HCT116 (cell line): ENCODE data around the gene GALNT2. TPM values are rescaled to one million over a fixed set of nuclear protein-coding genes. Genes with fewer than 3 reads are reported as not detected.

Experiments used
- ATAC-seq: fragments of 200-7000 bp; cut with Tn5 transposase; 2 replicates; pipeline ENCODE4 v1.9.1; 2020; ENCODE audit warnings: mild to moderate bottlenecking, moderate library complexity
- BruUV-seq: library from RNA; stranded (reverse); fragments of 400-500 nt; replicated peaks from 2 replicates; lab custom pipeline; 2021; lab: Mats Ljungman, UMichigan
- CTCF ChIA-PET: fragments of 300-600 bp; sonication (Branson Sonifier 250); formaldehyde crosslinking; loops from one replicate; lab custom pipeline; 2021; ENCODE audit warnings: antibody characterized with exemption; lab: Charles Lee
- POLR2A ChIA-PET: fragments of 300-600, 350-600 bp; sonication (Branson Sonifier 250); formaldehyde crosslinking; loops from one replicate; lab custom pipeline; 2021; ENCODE audit warnings: antibody characterized with exemption; lab: Charles Lee
- RAD21 ChIA-PET, 2 experiments: fragments of 300-600 bp; sonication (Branson Sonifier 250); formaldehyde crosslinking; loops; one replicate each; lab custom pipeline; 2023; ENCODE audit warnings: low total read pairs in 2 of 2; ENCODE audit not compliant: uncharacterized antibody in 2 of 2, unreplicated experiment in 2 of 2, low non-redundant PET in 1 of 2; lab: Charles Lee
- DNase-seq: peaks from one replicate; pipeline ENCODE4 v3.0.0-alpha.2; 2010; ENCODE audit warnings: low read depth, low spot score
- H2AFZ ChIP-seq: fragments of 200-600 bp; shearing (Covaris generic), sonication (generic); 2 replicates; pipeline ENCODE4 v1.6.1; 2017; ENCODE audit warnings: low read depth, mixed run types, mixed read lengths, antibody characterized with exemption, low read length; ENCODE audit not compliant: poor library complexity, severe bottlenecking
- H3K27ac ChIP-seq: 2 replicates; pipeline ENCODE4 v1.5.1; 2012; ENCODE audit warnings: low read depth, low read length
- H3K27me3 ChIP-seq: fragments of 200-600 bp; sonication (generic); 2 replicates; pipeline ENCODE4 v1.6.1; 2016; ENCODE audit warnings: mixed run types, low read length, mixed read lengths; ENCODE audit not compliant: insufficient read depth
- H3K36me3 ChIP-seq, 2 experiments: fragments of 200-500 bp in 1 of 2; fragments of 200-600 bp in 1 of 2; sonication (Bioruptor generic) in 1 of 2; sonication (generic) in 1 of 2; 2 replicates each; pipeline versions ENCODE4 v1.5.1 to v1.6.1; 2014 to 2016; ENCODE audit warnings: low read length in 2 of 2, inconsistent platforms in 1 of 2, mixed read lengths in 1 of 2, mixed run types in 1 of 2; ENCODE audit not compliant: insufficient read depth in 2 of 2, control insufficient read depth in 1 of 2
- H3K4me1 ChIP-seq, 2 experiments: fragments of 200-600 bp in 1 of 2; sonication (generic) in 1 of 2; 2 replicates each; pipeline versions ENCODE4 v1.5.1 to v1.6.1; 2012 to 2017; ENCODE audit warnings: low read length in 2 of 2, inconsistent platforms in 1 of 2, mild to moderate bottlenecking in 1 of 2, mixed read lengths in 1 of 2, mixed run types in 1 of 2, moderate library complexity in 1 of 2; ENCODE audit not compliant: insufficient read depth in 2 of 2, control insufficient read depth in 1 of 2
- H3K4me2 ChIP-seq: fragments of 200-600 bp; sonication (generic); 2 replicates; pipeline ENCODE4 v1.6.1; 2017; ENCODE audit warnings: mixed run types, low read length, mixed read lengths
- H3K4me3 ChIP-seq, 2 experiments: fragments of 200-600 bp in 1 of 2; sonication (generic) in 1 of 2; replicated peaks in 1 of 2; 2 replicates each; pipeline ENCODE4 v1.5.1; 2011 to 2016; ENCODE audit warnings: low read length in 2 of 2, control low read depth in 1 of 2, low read depth in 1 of 2, mild to moderate bottlenecking in 1 of 2, mixed read lengths in 1 of 2, mixed run types in 1 of 2
- H3K79me2 ChIP-seq: fragments of 200-600 bp; sonication (generic); 2 replicates; pipeline ENCODE4 v1.6.1; 2017; ENCODE audit warnings: mild to moderate bottlenecking, mixed run types, low read length, moderate library complexity, mixed read lengths; ENCODE audit not compliant: insufficient read depth
- H3K9ac ChIP-seq: fragments of 200-600 bp; sonication (generic); 2 replicates; pipeline ENCODE4 v1.6.1; 2016; ENCODE audit warnings: low read length, mixed read lengths
- H3K9me2 ChIP-seq: fragments of 200-600 bp; sonication (generic), shearing (Covaris generic); 2 replicates; pipeline ENCODE4 v1.6.1; 2017; ENCODE audit warnings: mixed run types, mild to moderate bottlenecking, moderate library complexity; ENCODE audit not compliant: insufficient read depth
- H3K9me3 ChIP-seq, 2 experiments: fragments of 200-500 bp in 1 of 2; fragments of 200-600 bp in 1 of 2; sonication (Bioruptor generic) in 1 of 2; sonication (generic) in 1 of 2; 2 replicates each; pipeline ENCODE4 v1.6.1; 2014 to 2017; ENCODE audit warnings: low read length in 2 of 2, mixed read lengths in 2 of 2, inconsistent platforms in 1 of 2, low read depth in 1 of 2, mild to moderate bottlenecking in 1 of 2, mixed run types in 1 of 2, moderate library complexity in 1 of 2; ENCODE audit not compliant: control insufficient read depth in 1 of 2, insufficient read depth in 1 of 2
- H4K20me1 ChIP-seq: fragments of 200-600 bp; sonication (generic), shearing (Covaris generic); 2 replicates; pipeline ENCODE4 v1.6.1; 2017; ENCODE audit warnings: mixed run types, mild to moderate bottlenecking, moderate library complexity; ENCODE audit not compliant: insufficient read depth
- ATF3 ChIP-seq: IDR thresholded peaks from 2 replicates; pipeline ENCODE4 v1.6.1; 2012
- CBX3 ChIP-seq: IDR thresholded peaks from 2 replicates; pipeline ENCODE4 v1.6.1; 2012; ENCODE audit warnings: low read depth
- CTCF ChIP-seq, 3 experiments: fragments of 200-600 bp in 1 of 3; sonication (generic) in 1 of 3; IDR thresholded peaks in 2 of 3; conservative IDR thresholded peaks in 1 of 3; 2 replicates each; pipeline ENCODE4 v1.5.1; 2012 to 2017; ENCODE audit warnings: low read depth in 2 of 3, low read length in 2 of 3, antibody characterized with exemption in 1 of 3, borderline replicate concordance in 1 of 3, control low read depth in 1 of 3, mild to moderate bottlenecking in 1 of 3, mixed read lengths in 1 of 3, mixed run types in 1 of 3, moderate library complexity in 1 of 3; ENCODE audit not compliant: insufficient read depth in 1 of 3
- EGR1 ChIP-seq: IDR thresholded peaks from 2 replicates; pipeline ENCODE4 v1.6.1; 2012; ENCODE audit warnings: low read depth
- ELF1 ChIP-seq: IDR thresholded peaks from 2 replicates; pipeline ENCODE4 v1.6.1; 2012; ENCODE audit warnings: low read depth, borderline replicate concordance
- EZH2 ChIP-seq: fragments of 200-600 bp; sonication (generic); IDR thresholded peaks from 2 replicates; pipeline ENCODE4 v1.6.1; 2017; ENCODE audit warnings: antibody characterized with exemption, mixed run types
- EZH2phosphoT487 ChIP-seq: fragments of 200-600 bp; IDR thresholded peaks from 2 replicates; pipeline ENCODE4 v1.6.1; 2018; ENCODE audit warnings: antibody characterized with exemption, borderline replicate concordance
- FOSL1 ChIP-seq: IDR thresholded peaks from 2 replicates; pipeline ENCODE4 v1.6.1; 2012; ENCODE audit warnings: low read depth
- JUND ChIP-seq: IDR thresholded peaks from 2 replicates; pipeline ENCODE4 v1.6.1; 2012
- POLR2A ChIP-seq: IDR thresholded peaks from 2 replicates; pipeline ENCODE4 v1.7.0; 2011; ENCODE audit warnings: borderline replicate concordance; ENCODE audit not compliant: insufficient read depth, insufficient read length; ENCODE audit errors: extremely low read depth
- POLR2AphosphoS5 ChIP-seq: IDR thresholded peaks from 2 replicates; pipeline ENCODE4 v1.6.1; 2011; ENCODE audit warnings: mild to moderate bottlenecking, low read depth, low read length, moderate library complexity
- REST ChIP-seq: IDR thresholded peaks from 2 replicates; pipeline ENCODE4 v1.6.1; 2012; ENCODE audit warnings: low read depth
- SIN3A ChIP-seq: IDR thresholded peaks from 2 replicates; pipeline ENCODE4 v1.6.1; 2012; ENCODE audit warnings: low read depth
- SRF ChIP-seq: IDR thresholded peaks from 2 replicates; pipeline ENCODE4 v1.6.1; 2012; ENCODE audit warnings: low read depth
- ZBTB33 ChIP-seq: IDR thresholded peaks from 2 replicates; pipeline ENCODE4 v1.6.1; 2011; ENCODE audit warnings: mild to moderate bottlenecking, low read length, moderate library complexity; ENCODE audit not compliant: insufficient replicate concordance; ENCODE audit errors: extremely low read depth
- ZFX ChIP-seq: fragments of 450-650 bp; IDR thresholded peaks from 2 replicates; pipeline ENCODE4 v1.6.1; 2017
- ZNF274 ChIP-seq: fragments of 200-500 bp; sonication (Bioruptor generic); IDR thresholded peaks from 2 replicates; pipeline ENCODE4 v1.6.1; 2014; ENCODE audit warnings: mild to moderate bottlenecking, low read depth, low read length, inconsistent platforms
- intact Hi-C: fragments of 100-400 bp; cut with micrococcal nuclease; formaldehyde crosslinking; loops from 2 replicates; pipeline ENCODE4 v1.10.0; 2022
- total RNA-seq: library from RNA; stranded (reverse); gene quantifications from one replicate; pipeline ENCODE4 v1.2.1, GENCODE V29; 2021; ENCODE audit not compliant: unreplicated experiment

Gene GALNT2
- total RNA-seq, 1 experiment from 2014 or later = 40.8 TPM

GRCh38 chr1:230195199-230195598, 128.2 kb downstream of the GALNT2 start:
- Histone ChIP-seq H3K27me3 (no peaks in the 10 kb centered on the region), H3K9me2 (no peaks in the 10 kb centered on the region), H3K4me3 (no peak overlapping the region), H3K9ac (no peak overlapping the region), H3K79me2 (no peaks in the 10 kb centered on the region), H3K9me3 (no peaks in the 10 kb centered on the region), H3K4me2 (no peak overlapping the region), H3K27ac (no peak overlapping the region), H2AFZ (no peak overlapping the region), H3K4me1 (no peaks in the 10 kb centered on the region), H4K20me1 (no peaks in the 10 kb centered on the region), H3K36me3 (no peaks in the 10 kb centered on the region)
- ATAC-seq (no peak), DNase-seq (no peak)
- no TSS peak for BruUV-seq
- CTCF ChIA-PET = no interaction called here
- intact Hi-C loops = no loop called here
- no peak for TF ChIP-seq EZH2
- no peak for TF ChIP-seq POLR2AphosphoS5
- no peak for TF ChIP-seq SRF
- no peak for TF ChIP-seq ZNF274
- TF ChIP-seq POLR2A = no peak
- TF ChIP-seq EZH2phosphoT487 = no peak
- TF ChIP-seq CBX3 = no peak
- no peak for TF ChIP-seq JUND
- TF ChIP-seq FOSL1 = no peak
- no peak for TF ChIP-seq CTCF (IDR thresholded peaks at IDR 0.05 in 2 of 3, conservative IDR thresholded peaks at IDR 0.05 in 1 of 3; ENCODE audit: borderline replicate concordance in 1 of 3, insufficient read depth in 1 of 3, low read depth in 2 of 3, low read length in 2 of 3)
- TF ChIP-seq ZFX = no peak
- TF ChIP-seq REST = no peak
- TF ChIP-seq ATF3 = no peak
- no peak for TF ChIP-seq ZBTB33
- TF ChIP-seq ELF1 = no peak
- no peak for TF ChIP-seq EGR1
- no peak for TF ChIP-seq SIN3A
- RAD21 ChIA-PET = no interaction called here
- POLR2A ChIA-PET = no interaction called here
